Transverse colon (tissue), 4 donors: Measurements from ENCODE around the gene RHBDL1.

Source experiments
- EP300 ChIP-seq: sonication (generic); formaldehyde crosslinking; IDR thresholded peaks from one replicate; pipeline ENCODE4 v1.6.1; 2017; ENCODE audit warnings: antibody characterized with exemption, low read depth
- POLR2A ChIP-seq: fragments of 450-650 bp; IDR thresholded peaks from one replicate; pipeline ENCODE4 v1.6.1; 2016; ENCODE audit warnings: antibody characterized with exemption, mild to moderate bottlenecking, moderate library complexity
- POLR2AphosphoS5 ChIP-seq, 3 donors: sonication (generic); formaldehyde crosslinking; IDR thresholded peaks; one replicate each; pipeline ENCODE4 v1.6.1; 2016; ENCODE audit warnings: antibody characterized with exemption in 3 of 3
- TF ChIP-seq, protein P1 (sequence below), 5 experiments: fragments of 200-600 bp in 3 of 5; fragments of 450-650 bp in 2 of 5; sonication (generic) in 3 of 5; IDR thresholded peaks; 1 replicate in 2 of 5; 2 replicates in 3 of 5; pipeline ENCODE4 v1.5.1; 2016 to 2017; ENCODE audit warnings: antibody characterized with exemption in 5 of 5, inconsistent platforms in 3 of 5, mild to moderate bottlenecking in 2 of 5, moderate library complexity in 1 of 5

DNA sequence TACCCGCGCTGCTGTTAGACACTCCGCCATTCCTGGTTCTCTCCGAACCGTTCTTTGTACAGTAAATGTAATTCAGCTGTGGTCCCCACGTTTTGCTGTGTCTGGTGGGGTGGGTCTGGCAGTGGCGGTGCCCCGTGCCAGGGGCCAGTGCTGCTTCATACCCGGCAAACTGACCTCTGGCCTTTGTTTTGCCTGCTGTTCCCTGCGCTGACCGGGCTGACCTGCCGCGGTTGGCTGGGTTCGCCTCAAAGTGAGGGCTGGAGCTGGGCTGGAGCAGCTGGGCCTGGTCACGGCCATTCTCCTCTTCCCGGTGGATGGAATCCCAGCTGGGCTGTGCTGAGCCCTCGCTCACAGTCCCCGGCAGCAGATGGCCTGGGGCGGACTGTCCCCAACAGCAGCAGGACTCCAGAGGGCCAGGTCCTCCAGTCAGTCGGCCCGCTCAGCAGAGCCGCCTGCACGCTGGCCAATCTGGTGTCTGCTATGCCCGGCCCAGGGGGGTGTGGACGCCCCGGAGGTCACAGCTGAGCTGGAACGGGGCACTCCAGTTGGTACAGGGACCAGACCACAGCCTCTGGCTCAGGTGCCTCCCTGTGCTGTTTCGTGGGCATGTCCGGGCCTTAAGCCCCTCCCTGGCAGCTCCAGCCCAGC lies 46.2 kb upstream of the RHBDL1 start:
- TF ChIP-seq, protein P1, sequence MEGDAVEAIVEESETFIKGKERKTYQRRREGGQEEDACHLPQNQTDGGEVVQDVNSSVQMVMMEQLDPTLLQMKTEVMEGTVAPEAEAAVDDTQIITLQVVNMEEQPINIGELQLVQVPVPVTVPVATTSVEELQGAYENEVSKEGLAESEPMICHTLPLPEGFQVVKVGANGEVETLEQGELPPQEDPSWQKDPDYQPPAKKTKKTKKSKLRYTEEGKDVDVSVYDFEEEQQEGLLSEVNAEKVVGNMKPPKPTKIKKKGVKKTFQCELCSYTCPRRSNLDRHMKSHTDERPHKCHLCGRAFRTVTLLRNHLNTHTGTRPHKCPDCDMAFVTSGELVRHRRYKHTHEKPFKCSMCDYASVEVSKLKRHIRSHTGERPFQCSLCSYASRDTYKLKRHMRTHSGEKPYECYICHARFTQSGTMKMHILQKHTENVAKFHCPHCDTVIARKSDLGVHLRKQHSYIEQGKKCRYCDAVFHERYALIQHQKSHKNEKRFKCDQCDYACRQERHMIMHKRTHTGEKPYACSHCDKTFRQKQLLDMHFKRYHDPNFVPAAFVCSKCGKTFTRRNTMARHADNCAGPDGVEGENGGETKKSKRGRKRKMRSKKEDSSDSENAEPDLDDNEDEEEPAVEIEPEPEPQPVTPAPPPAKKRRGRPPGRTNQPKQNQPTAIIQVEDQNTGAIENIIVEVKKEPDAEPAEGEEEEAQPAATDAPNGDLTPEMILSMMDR (IDR thresholded peaks at IDR 0.05), result no peak
- TF ChIP-seq POLR2A (no peak), POLR2AphosphoS5 (IDR thresholded peaks at IDR 0.05) (no peak), EP300 (no peak)
